HG03060 (cell line): ENCODE results near the gene FGD4.
"Not testable (repeated sequence)": the region's sequence is repeated elsewhere in the genome, so short reads cannot be mapped to it uniquely, and the experiment has no call there.

Experiments
- ATAC-seq: cut with Tn5 transposase; IDR thresholded peaks from one replicate; pipeline ENCODE4 v1.9.1; 2021; ENCODE audit warnings: low read depth, moderate number of reproducible peaks; ENCODE audit not compliant: unreplicated experiment

The FGD4 gene

GRCh38 chr12:32515137-32515873 is 115.9 kb downstream of the FGD4 start:
- ATAC-seq: no peak

GRCh38 chr12:32516230-32516629 is 116.9 kb downstream of the FGD4 start:
- no peak for ATAC-seq

- ATAC-seq: no peak
These were observed 118.6 kb downstream of the FGD4 start for GRCh38 chr12:32517966-32518365.

- ATAC-seq: no peak
These were observed 119.7 kb downstream of the FGD4 start for GRCh38 chr12:32519047-32519446.

GRCh38 chr12:32522331-32523221 is 123.2 kb downstream of the FGD4 start:
- ATAC-seq: no peak

GRCh38 chr12:32525802-32526201 is 126.4 kb downstream of the FGD4 start:
- not testable (repeated sequence) for ATAC-seq

- not testable (repeated sequence) for ATAC-seq
These were observed 127.0 kb downstream of the FGD4 start for GRCh38 chr12:32526343-32526742.

GRCh38 chr12:32532422-32532821 is 133.1 kb downstream of the FGD4 start:
- ATAC-seq: no peak

GRCh38 chr12:32532951-32533350 is 133.6 kb downstream of the FGD4 start:
- no peak for ATAC-seq

- ATAC-seq: not testable (repeated sequence)
These were observed 134.1 kb downstream of the FGD4 start for GRCh38 chr12:32533506-32533905.

- peak; percentile 42 for ATAC-seq
These were observed 134.7 kb downstream of the FGD4 start for GRCh38 chr12:32533971-32534590.

GRCh38 chr12:32534698-32535097 is 135.3 kb downstream of the FGD4 start:
- ATAC-seq: no peak

GRCh38 chr12:32535288-32535999 is 136.1 kb downstream of the FGD4 start:
- ATAC-seq: peak; percentile 45

- no peak for ATAC-seq
These were observed 136.6 kb downstream of the FGD4 start for GRCh38 chr12:32536000-32536345.

- ATAC-seq: no peak
These were observed 142.5 kb downstream of the FGD4 start for GRCh38 chr12:32541754-32542374.

GRCh38 chr12:32542428-32543229 is 143.3 kb downstream of the FGD4 start:
- ATAC-seq: no peak

GRCh38 chr12:32544893-32545292 is 145.5 kb downstream of the FGD4 start:
- ATAC-seq: no peak

GRCh38 chr12:32545413-32545980 is 146.1 kb downstream of the FGD4 start:
- ATAC-seq: no peak

GRCh38 chr12:32546272-32546671 is 146.9 kb downstream of the FGD4 start:
- no peak for ATAC-seq
